ENCODE results near the gene COLEC11. TPM values are rescaled to one million over a fixed set of nuclear protein-coding genes. Genes with fewer than 3 reads are reported as not detected.

Gene COLEC11
- total RNA-seq, 1 donor from 2014 or later, result 2.3 TPM

- Mint-ChIP-seq H3K4me1 (ENCODE audit: unreplicated experiment) (no peaks in the 10 kb centered on the region), H3K9me3 (ENCODE audit: unreplicated experiment) (no peaks in the 10 kb centered on the region), H3K4me3 (ENCODE audit: unreplicated experiment) (no peak overlapping the region), H3K27me3 (ENCODE audit: unreplicated experiment) (peaks cover 9% of the 10 kb centered on the region), H3K36me3 (ENCODE audit: low read depth, unreplicated experiment) (peaks cover 3% of the 10 kb centered on the region), H3K27ac (ENCODE audit: unreplicated experiment) (no peak overlapping the region)
- TF ChIP-seq CTCF (IDR thresholded peaks at IDR 0.05; ENCODE audit: unreplicated experiment), result no peak
- DNase-seq (ENCODE audit: low spot score), result no peak
Measured at GRCh38 chr2:3622967-3623366, 28.1 kb downstream of the COLEC11 start.

GRCh38 chr2:3624059-3624794 lies 29.3 kb downstream of the COLEC11 start:
- H3K9me3 Mint-ChIP-seq (ENCODE audit: unreplicated experiment), result no peaks in the 10 kb centered on the region
- no peaks in the 10 kb centered on the region for H3K4me1 Mint-ChIP-seq (ENCODE audit: unreplicated experiment)

GRCh38 chr2:3625186-3625585 lies 30.3 kb downstream of the COLEC11 start:
- TF ChIP-seq CTCF (IDR thresholded peaks at IDR 0.05; ENCODE audit: unreplicated experiment), result no peak
- DNase-seq (ENCODE audit: low spot score), result no peak
- no peaks in the 10 kb centered on the region for H3K9me3 Mint-ChIP-seq (ENCODE audit: unreplicated experiment)
- H3K36me3 Mint-ChIP-seq (ENCODE audit: low read depth, unreplicated experiment), result peaks cover 3% of the 10 kb centered on the region
- peaks cover 13% of the 10 kb centered on the region for H3K27me3 Mint-ChIP-seq (ENCODE audit: unreplicated experiment)
- H3K4me1 Mint-ChIP-seq (ENCODE audit: unreplicated experiment), result no peaks in the 10 kb centered on the region
- no peak overlapping the region for H3K4me3 Mint-ChIP-seq (ENCODE audit: unreplicated experiment)
- no peak overlapping the region for H3K27ac Mint-ChIP-seq (ENCODE audit: unreplicated experiment)

More at GRCh38 chr2:3624059-3624794, 29.3 kb downstream of the COLEC11 start:
- Mint-ChIP-seq H3K27ac (ENCODE audit: unreplicated experiment) (no peak overlapping the region), H3K27me3 (ENCODE audit: unreplicated experiment) (peaks cover 13% of the 10 kb centered on the region), H3K36me3 (ENCODE audit: low read depth, unreplicated experiment) (peaks cover 3% of the 10 kb centered on the region), H3K4me3 (ENCODE audit: unreplicated experiment) (no peak overlapping the region)
- no peak for DNase-seq (ENCODE audit: low spot score)
- no peak for TF ChIP-seq CTCF (IDR thresholded peaks at IDR 0.05; ENCODE audit: unreplicated experiment)

GRCh38 chr2:3626118-3626811 lies 31.4 kb downstream of the COLEC11 start:
- no peak for TF ChIP-seq CTCF (IDR thresholded peaks at IDR 0.05; ENCODE audit: unreplicated experiment)
- Mint-ChIP-seq H3K4me1 (ENCODE audit: unreplicated experiment) (no peaks in the 10 kb centered on the region), H3K9me3 (ENCODE audit: unreplicated experiment) (no peaks in the 10 kb centered on the region), H3K4me3 (ENCODE audit: unreplicated experiment) (no peak overlapping the region), H3K36me3 (ENCODE audit: low read depth, unreplicated experiment) (peaks cover 3% of the 10 kb centered on the region), H3K27ac (ENCODE audit: unreplicated experiment) (no peak overlapping the region), H3K27me3 (ENCODE audit: unreplicated experiment) (peaks cover 11% of the 10 kb centered on the region)
- no peak for DNase-seq (ENCODE audit: low spot score)

All from endothelial cell (in vitro differentiated cells).